ENCODE measurements around the gene CYP11A1.

The CYP11A1 gene

DNA sequence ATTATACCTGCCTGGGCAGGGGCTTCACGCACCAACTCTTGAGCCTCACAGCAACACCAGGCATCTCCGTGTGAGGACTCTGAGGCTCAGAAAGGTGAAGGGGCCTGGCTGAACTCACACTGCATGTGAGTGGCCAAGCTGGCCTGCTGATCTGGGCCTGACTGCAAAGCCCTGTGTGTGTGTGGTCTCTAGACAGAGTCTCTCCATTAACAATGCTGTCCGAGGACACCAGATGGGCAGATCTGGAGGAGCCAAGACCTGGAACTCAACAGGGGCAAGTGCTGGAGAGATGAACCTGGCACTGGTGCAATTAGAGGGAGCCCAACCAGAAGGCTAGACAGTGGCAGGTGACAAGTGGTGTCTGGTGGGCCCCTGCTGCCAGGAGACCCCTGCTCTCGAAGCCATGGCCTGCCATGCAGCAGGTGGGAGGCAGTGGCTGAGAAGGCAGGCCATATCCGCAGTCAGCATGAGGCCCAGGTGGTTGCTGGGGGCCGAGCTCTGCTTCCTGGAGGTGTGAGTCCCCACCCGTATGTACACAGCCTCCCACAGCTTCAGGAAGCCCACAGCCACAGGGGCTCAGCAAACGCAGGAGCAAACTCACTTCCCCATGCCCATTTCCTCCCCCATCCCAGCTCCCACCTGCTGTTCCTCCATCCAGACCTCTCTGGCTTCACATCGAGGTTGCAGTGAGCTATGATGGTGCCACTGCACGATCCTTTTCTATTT, 39.0 kb downstream of the CYP11A1 start:
- in situ Hi-C loops (cut with HindIII; ENCODE audit: low sequenced_read_pairs) = no loop called here

DNA sequence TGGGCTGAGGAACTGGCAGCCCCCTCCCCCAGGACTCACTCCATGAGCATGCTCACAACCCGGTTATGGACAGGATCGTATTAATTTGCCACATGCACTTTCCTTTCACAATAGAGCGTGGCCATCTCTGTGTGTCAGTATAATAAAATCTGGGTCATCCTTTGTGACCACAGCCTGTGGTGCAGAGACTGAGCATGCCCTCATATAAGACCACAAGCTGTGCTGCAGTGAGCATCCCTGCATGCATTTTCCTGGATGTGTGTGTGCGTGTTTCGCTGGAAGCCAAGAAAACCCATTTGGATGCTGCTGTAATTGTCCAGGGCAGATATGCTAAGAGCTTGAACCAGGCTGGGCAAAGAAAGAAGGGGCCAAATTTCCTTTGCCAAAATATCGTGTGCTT, 39.7 kb downstream of the CYP11A1 start:
- in situ Hi-C loops (cut with HindIII; ENCODE audit: low sequenced_read_pairs) = no loop called here

DNA sequence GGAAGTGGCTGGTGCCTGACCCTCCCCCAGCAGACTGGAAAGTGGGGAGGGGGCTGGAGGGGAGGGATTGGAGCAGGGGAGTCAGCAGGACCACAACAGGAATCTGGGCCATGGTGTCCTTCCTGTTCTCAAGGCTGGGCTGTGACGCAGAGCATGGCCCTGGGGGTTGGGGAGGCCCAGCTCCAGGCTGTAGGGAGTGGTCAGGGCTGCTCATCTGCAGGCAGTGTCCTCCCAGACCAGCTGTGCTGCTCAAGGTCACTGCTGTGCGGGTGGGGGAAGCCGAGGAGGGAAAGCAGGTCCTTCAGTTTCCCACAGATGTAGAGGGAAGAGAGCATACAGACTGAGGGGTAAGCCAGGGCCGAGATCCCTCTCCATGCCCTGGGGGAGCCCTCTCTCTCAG, 40.7 kb downstream of the CYP11A1 start:
- in situ Hi-C loops (cut with HindIII; ENCODE audit: low sequenced_read_pairs) = no loop called here

DNA sequence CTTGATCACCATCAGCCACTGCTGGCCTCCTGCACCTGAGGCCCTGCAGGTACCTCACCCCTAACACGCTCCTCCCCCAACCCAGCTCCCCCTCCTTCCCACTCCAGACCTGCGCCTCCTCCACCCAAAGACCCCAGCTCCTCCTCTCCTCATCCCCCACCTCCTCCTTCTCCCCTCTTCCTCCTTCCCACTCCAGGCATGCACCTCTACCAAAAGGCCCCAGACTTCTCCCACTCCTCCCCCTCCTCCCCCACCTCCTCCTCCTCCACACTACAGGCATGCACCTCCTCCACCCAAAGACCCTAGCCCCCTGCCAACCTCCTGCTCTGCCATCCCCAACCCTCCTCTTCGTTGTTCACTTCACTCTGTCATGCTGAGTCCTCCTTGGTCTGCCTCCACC, 42.7 kb downstream of the CYP11A1 start:
- in situ Hi-C loops (cut with HindIII; ENCODE audit: low sequenced_read_pairs) = no loop called here

DNA sequence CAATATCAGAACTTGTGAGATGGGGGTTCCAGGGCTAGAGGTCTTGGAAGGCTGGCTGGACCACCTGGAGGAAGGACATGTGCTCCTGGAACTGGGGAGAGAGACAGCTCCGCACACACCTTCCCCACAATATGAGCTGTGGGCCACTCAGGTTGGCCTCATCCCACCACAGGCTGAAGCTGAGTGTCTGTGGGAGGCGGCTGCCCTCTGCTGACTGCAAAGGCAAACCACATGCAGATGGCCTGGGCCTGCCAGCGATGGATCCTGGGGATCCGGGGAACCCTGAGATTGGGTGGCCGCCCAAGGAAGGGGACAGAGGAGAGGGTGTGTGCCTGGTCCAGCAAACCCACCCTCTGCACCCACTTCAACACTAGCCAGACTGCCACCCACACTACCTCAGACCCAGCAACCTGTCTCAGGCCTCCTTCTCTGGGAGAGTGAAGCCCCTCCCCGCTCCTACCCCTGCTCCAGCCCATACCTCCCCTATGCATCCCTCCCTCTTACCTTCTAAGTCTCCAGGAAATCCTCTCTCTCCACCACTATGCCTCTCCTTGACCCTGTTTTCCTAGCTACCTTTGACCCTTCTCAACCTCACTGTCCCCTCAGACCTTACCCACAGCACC, 44.8 kb downstream of the CYP11A1 start:
- in situ Hi-C loops (cut with HindIII; ENCODE audit: low sequenced_read_pairs) = no loop called here

DNA sequence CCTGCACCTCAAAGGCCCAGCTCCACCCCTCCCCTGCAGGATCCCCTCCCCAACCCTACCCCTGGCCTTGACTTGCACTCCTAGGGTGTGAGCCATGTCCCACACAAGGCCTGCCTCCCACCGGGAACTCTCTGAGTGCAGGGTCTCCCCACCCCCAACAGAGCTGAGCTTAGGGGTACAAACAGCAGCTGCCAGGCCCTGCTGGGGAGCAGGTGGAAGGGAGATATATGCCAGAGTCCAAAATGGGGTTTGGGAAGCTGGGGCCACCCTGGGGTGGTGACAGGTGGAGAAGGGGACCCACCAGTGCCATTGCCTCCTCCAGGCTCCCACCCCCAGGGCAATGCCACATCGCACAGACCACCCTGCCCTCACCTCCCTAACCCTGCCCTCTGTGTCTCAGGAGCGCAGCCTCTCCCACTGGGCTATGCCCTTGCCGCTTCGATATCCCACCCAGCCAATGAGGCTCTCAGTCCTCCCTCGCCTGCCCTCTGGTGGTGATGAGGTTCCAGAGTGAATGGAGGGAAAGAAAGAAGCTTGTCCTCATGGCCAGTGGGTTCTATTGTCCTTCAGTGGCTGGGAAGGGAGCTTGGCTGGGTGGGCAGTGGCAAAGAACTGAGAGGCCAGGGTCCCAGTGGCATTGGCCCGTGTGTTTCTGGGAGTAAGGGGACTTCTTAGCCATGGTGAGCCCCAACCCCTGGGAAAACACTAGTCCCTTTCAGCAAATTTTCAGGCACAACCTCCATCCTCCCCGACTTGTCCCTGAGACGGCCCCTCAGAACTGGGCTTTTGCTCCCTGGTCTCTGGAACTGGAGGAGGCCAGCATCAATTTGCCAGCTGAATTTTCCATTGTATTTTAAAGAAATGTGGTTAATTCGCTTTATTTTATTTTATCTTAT, 46.8 kb downstream of the CYP11A1 start:
- in situ Hi-C loops (cut with HindIII; ENCODE audit: low sequenced_read_pairs) = no loop called here

DNA sequence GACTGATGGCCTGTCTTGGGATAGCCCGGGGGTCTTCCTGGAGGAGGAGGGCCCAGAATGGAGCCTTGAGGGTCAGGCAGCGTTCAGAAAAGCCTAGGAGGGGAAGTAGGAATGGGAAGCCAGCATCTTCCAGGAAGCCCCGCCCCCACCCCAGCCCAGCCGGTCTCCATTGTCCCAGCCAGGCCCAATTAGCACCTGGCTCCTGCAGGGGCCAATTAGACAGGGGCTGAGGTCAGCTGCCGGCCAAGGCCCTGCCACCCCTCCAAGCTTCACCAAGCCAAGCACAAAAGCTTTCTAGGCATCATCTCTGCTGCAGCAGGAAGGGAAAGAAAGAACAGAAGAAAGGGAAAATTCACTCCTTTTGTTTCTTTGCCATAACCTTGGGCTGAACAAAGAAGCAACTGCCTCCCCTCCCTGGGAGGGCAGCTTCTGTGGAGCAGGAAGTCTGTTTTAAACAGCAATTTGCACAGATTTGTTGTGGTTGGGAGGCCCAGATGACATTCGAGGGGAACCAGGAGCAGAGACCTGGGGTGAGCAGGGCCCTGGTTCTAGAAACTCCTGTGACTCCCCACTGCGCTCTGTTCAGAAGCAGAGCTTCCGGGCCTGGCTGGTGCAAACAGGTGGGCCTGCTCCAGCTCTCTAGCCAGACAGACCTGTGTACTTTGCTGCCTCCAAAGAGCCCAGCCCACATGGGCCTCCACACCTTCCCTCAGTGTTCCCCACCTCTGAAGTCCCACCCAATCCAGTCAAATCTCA, 47.7 kb downstream of the CYP11A1 start:
- in situ Hi-C loops (cut with HindIII; ENCODE audit: low sequenced_read_pairs) = loop anchor here (5.0 to 10.0 kb wide), 3 partner anchors 43 to 265 kb away; no protein-coding TSS in a partner anchor

DNA sequence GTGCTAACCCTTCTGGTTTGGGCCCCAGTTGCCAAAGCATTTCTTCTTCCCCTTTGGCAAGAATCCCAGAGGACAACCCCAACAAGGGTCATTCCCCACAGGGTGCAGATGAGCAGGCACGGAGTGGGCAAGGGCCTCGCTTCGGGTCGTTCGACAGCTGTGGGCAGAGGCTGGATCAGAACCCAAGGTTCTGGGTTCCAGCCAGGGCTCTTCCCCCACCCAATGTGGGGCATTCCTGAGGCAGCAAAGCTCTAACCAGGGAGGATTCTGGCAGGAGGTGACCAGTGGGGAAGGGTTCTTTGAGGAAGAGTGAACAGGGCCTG, 48.3 kb downstream of the CYP11A1 start:
- in situ Hi-C loops (cut with HindIII; ENCODE audit: low sequenced_read_pairs) = loop anchor here (5.0 to 10.0 kb wide), 3 partner anchors 43 to 264 kb away; no protein-coding TSS in a partner anchor

DNA sequence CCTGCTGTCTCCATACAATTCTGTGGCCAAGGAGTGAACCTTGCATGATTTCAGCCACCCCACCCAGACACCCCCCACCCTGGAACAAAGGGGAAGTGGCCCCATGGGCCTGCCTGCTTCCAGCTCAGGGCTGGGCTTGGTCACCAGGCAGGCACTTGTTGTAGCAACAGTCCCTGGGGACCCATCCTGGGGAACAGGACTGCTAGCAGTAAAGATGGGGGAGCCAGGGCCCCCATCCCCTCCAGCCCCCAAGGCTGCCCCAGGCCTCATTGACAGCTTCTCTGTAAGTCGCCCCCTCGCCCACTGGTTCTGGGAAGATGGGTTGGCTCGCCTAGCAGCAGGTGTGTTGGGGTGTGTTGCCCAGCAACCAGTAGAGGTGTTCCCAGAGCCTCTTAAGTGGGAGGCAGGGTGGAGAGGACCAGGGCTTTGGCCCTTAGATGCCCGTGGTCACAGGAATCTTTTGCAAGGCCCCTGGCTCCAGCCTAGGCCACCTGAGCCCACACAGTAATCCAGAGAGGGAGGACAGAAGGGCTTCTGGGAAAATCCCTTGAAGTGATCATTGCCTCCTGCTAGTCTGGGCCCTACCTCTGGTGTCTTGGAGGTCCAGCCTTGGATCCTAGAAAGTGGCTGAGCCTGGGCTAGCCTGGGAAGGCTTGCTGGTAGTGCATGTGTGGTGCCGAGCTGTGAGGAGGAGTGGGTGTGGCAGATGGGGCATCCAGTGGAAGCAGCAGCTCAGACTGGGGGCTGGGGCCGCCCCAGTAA, 48.9 kb downstream of the CYP11A1 start:
- in situ Hi-C loops (cut with HindIII; ENCODE audit: low sequenced_read_pairs) = loop anchor here (5.0 to 10.0 kb wide), 3 partner anchors 44 to 264 kb away; no protein-coding TSS in a partner anchor

DNA sequence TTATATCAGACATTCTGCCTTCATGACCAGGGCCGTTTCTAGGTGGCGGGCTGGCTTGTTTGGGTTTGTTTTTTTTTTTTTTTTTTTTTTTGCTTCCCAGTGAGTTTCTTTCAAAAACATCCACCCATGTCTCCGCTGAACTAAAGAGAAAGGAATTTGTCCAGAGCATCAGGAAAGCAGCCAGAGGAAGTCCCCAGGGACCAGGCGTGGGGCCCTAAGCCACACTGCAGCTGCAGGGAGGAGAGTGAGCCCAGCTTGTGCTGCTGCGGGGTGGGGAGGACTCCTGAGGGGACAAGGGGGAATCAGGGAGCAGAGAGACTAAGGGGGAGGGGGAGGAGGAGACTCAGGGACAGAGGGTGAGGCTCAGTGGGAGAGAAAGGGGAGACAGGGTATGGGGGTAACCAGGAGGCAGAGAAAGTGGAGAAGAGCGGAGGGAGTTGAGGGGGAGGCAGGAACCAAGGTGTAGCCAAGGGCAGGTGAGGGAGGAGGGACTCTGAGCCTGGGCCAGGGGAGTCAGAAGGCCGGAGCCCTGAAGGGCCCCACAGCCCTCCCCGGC, 49.5 kb downstream of the CYP11A1 start:
- in situ Hi-C loops (cut with HindIII; ENCODE audit: low sequenced_read_pairs) = loop anchor here (5.0 to 10.0 kb wide), 3 partner anchors 44 to 263 kb away; no protein-coding TSS in a partner anchor

DNA sequence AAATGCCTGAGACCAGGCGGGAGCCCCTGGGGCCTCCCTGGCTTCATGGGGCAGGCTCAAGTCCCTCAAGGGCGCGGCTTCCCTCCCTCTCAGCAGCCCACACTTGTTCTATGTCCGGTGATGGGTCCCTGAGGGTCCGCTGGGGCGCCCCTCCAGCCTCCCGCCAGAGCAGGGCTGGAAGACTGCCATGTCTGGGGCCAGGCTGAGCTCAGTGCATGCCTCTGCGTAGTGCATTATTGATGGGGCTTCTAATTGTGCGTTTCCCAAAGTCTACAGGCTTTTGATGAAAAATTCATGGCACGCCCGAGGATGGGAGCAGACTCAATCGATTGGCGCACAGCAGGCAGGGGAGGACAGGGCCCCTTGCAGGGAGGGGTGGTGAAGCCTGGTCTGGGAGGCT, 51.3 kb downstream of the CYP11A1 start:
- in situ Hi-C loops (cut with HindIII; ENCODE audit: low sequenced_read_pairs) = loop anchor here (5.0 to 10.0 kb wide), 3 partner anchors 46 to 261 kb away; no protein-coding TSS in a partner anchor

DNA sequence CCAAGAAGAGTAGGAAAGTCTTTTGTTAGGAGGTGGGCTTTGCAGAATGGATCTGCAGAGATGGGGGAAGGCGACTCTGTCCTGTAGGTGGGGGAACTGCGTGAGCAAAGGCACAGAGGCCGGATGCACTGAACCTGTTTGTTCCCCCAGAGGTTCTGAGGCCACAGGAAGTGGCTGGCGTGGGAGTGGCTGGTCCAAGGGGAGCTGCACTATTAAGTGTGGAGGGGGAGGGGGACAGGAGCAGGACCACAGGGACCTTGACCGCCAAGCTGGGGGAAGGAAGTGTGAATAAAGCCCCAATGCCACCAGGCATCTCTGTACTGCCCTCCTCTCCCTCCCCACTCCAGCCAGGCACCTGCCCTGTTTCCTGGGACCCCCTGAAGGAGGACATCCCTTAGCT, 51.8 kb downstream of the CYP11A1 start:
- in situ Hi-C loops (cut with HindIII; ENCODE audit: low sequenced_read_pairs) = loop anchor here (5.0 to 10.0 kb wide), 3 partner anchors 47 to 261 kb away; no protein-coding TSS in a partner anchor

DNA sequence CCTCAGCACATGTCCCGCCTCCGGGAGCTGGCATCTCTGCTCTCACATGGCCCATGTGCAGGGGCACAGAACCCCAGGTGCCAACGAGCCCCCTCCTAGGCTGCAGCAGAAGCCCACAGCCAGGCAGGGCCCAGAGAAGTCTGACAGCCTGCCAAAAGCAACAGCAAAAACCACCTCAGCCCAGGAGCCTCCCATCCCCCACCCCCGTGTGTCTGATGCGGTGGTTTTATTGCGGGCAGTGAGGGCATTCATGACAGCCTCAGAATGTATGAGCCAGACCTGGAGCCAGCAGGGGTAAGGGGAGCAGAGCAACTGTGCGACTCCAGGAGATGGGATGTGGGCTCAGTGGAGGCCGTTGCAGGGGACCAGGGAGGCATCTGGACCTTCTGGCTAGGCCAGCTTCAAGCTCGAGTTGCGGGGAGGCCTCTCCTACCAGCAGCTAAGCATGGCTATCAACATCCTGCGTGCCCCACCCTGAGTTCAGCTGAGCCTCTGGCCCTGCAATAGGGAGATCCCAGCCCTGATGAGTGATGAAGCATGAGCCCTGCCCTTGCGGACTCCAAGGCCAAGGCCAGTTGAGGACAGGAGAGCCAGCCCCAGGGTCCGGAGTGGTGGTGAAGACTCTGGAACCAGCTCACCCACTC, 52.5 kb downstream of the CYP11A1 start:
- in situ Hi-C loops (cut with HindIII; ENCODE audit: low sequenced_read_pairs) = loop anchor here (5.0 to 10.0 kb wide), 3 partner anchors 47 to 260 kb away; no protein-coding TSS in a partner anchor

DNA sequence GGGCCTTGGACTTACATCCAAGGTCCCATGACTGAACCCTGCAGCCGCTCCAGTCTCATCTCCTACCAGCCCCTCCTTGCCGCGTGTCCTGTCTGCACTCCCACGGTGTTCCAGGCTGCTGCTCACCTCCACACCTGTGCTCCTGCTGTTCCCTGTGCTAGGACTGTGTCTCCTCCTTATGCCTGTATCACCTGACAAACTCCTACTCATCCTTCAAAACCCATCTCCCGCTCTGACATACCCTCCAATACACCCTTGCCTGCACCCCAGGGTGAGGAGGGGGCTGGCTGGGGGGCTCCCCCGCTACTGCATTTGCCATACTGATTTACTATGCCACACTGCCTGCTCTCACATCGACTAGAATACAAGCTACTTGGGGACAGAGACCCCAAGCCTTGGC, 53.6 kb downstream of the CYP11A1 start:
- in situ Hi-C loops (cut with HindIII; ENCODE audit: low sequenced_read_pairs) = loop anchor here (10.0 kb wide), 2 partner anchors 189 to 259 kb away; no protein-coding TSS in a partner anchor

DNA sequence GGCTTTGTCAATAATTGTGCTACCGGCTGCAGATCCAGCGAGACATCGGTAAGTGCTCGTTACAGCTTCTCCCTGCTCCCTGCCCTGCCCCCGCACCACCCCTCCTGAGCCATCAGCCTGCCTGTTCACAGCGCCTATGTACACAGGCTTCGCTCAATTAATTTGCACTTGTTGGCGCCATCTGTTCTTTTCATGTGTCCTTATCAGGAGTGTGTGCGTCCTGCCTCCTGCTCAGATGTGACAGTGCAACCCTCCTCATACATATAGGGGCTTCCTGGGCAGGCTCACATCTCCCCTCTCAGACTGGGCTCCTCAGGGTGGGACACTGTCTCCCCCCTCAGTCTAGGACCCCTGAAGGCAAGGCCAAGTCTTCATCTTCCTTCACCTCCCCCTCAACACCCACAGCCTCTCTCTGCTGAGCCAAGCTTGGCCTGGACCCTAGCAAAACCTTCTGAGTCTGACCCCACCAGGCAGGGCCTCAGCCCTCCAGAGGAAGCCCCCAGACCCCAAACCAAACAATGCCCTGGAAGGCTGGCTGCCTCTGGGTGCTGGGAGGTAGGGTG, 54.9 kb downstream of the CYP11A1 start:
- in situ Hi-C loops (cut with HindIII; ENCODE audit: low sequenced_read_pairs) = loop anchor here (10.0 kb wide), 2 partner anchors 188 to 258 kb away; no protein-coding TSS in a partner anchor

DNA sequence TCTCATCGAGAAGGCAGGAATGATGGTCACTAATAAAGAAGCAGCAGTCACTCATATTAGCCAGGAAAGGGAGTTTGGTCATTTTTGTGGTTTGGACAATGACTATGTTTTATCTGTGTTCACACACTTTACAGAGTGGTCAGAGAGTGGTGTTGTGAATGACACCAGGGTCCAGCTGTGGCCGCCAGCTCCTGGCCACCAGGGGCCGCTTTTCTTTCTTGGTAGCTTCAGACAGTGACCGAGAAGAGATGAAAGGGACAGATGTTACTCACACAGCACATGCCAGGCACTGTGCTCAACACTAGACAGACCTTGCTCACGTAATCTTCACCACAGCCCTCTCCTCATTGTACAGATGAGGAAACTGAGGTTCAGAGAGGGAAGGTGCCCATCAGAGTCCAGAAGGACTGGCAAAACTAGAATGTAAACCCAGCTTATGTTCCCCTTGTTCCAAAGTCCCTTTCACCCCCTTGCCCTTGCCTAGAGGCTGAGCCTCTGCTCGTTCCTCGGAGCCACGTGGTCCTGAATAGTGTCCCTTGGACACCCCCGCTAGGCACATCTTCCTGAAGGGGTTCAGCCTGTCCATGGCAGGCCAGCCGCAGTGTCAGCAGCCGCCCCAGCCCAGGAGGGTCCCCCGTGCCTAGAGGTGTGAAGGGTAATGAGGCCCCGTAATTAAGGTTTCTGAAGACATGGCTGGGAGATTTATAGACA, 55.6 kb downstream of the CYP11A1 start:
- in situ Hi-C loops (cut with HindIII; ENCODE audit: low sequenced_read_pairs) = loop anchor here (10.0 kb wide), 2 partner anchors 187 to 257 kb away; no protein-coding TSS in a partner anchor

All from endothelial cell of hepatic sinusoid (primary cell).